ENCODE results near the gene CDT1.
A peak's percentile ranks its signal among the peaks of the same experiment; 100 is the strongest.

CDT1 gene

DNA sequence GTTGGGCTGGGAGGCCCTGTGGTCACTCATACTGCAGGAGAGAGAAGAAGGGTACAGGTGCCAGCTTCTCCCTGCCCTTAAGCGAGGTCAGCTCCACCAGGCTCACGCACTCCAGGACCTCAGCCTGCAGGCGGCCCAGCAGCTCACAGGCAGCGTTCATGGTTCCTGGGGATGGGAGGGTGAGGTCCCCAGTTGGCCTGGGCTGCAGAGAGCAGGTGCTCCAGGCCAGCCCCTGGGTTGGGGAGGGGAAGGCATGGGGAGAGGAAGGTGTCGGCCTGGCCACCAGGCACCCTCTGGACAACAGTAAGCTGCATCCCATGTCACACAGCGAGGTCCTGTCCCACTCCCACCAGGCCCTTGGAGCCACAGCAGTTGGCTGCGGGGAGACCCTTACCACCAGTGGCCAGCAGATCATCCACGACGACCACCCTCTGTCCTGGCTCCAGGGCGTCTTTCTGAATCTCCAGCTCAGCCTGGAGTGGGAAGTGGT, 6.1 kb downstream of the CDT1 start:
- Histone ChIP-seq H3K4me3 (ENCODE audit: low read length in 2 of 2) (peak overlapping the region in 1 of 2 donors; percentile 77), H4K8ac (ENCODE audit: low read depth, low read length) (no peak overlapping the region), H3K27ac (replicated peaks; ENCODE audit: low read length) (peak overlapping the region; percentile 43), H3K9me3 (replicated peaks in 1 of 2; ENCODE audit: control insufficient read depth in 2 of 2, insufficient read depth in 1 of 2, low read depth in 1 of 2, low read length in 2 of 2) (peaks cover 2 to 8% of the 10 kb centered on the region in 2 donors), H3K4me1 (ENCODE audit: control insufficient read depth in 2 of 2, insufficient read depth in 1 of 2, low read depth in 1 of 2, low read length in 2 of 2) (peaks cover 14% of the 10 kb centered on the region in 2 donors), H3K9ac (ENCODE audit: low read depth, low read length, poor library complexity) (peak overlapping the region; percentile 38), H2BK15ac (ENCODE audit: low read length) (no peak overlapping the region), H4K91ac (ENCODE audit: low read depth, low read length, poor library complexity) (no peak overlapping the region), H2AFZ (ENCODE audit: low read length) (no peak overlapping the region), H3K79me1 (ENCODE audit: low read depth, low read length) (peaks cover 44% of the 10 kb centered on the region), H2BK120ac (ENCODE audit: low read depth, low read length) (no peak overlapping the region), H3K23ac (ENCODE audit: low read depth, low read length, poor library complexity) (peak overlapping the region; percentile 22), H2AK5ac (ENCODE audit: low read depth, low read length) (peak overlapping the region; percentile 6), H2BK12ac (ENCODE audit: low read length) (no peak overlapping the region), H3K4me2 (ENCODE audit: insufficient read depth, low read length, poor library complexity, severe bottlenecking) (no peak overlapping the region), H3K14ac (ENCODE audit: low read length) (no peak overlapping the region), H3K18ac (ENCODE audit: low read length) (no peak overlapping the region), H2BK5ac (ENCODE audit: low read length) (no peak overlapping the region), H3K36me3 (replicated peaks in 1 of 2; ENCODE audit: control insufficient read depth in 2 of 2, insufficient read depth in 2 of 2, low read length in 2 of 2) (peaks cover 52 to 58% of the 10 kb centered on the region in 2 donors), H3K27me3 (ENCODE audit: control insufficient read depth in 3 of 3, insufficient read depth in 3 of 3, low read depth in 1 of 3, low read length in 3 of 3) (no peaks in the 10 kb centered on the region), H3K4ac (ENCODE audit: low read length) (no peak overlapping the region)
- no CpG with 5 or more reads among the region's 10 CpGs for WGBS, 2 donors (ENCODE audit: extremely low coverage in 2 of 2, insufficient read length in 2 of 2, insufficient replicate concordance in 1 of 2)
- DNase-seq (ENCODE audit: low spot score) = no peak

DNA sequence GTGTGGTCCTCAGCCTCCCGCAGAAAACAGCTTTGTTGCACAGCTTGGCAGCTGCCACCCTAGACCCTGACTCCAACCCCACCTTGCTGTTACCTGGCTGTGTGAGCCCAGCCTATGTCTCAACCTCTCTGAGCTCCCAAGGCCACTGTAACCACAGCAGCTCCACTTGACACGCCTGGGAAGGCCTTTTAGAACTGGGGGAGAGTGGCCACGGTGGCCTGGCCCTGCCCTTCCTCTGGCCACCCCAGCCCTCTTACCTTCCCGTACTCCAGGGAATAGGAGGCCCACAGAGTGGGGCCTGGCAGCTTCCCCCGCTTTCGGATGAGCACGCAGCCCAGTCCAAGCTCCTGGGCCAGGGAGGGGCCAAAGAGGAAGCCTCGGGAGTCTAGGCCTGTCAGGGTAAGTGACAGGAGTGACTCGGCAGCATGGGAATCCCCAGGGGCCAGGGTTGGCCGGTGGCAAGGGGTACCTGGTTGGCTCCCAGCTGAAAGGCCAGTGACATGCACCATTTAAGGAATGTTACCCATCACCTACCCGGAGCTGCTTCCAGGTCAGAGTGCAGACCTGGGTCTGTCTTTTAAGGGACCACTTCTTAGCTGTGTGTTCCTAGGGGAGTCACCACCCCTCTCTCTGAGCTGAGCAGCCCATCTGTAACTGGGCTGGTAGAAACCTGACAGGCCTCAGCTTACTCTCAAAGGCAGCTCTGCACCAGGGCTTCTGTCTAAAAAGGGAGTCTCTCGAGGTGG, 6.8 kb downstream of the CDT1 start:
- no peak overlapping the region for H3K14ac ChIP-seq (ENCODE audit: low read length)
- WGBS, 2 donors (ENCODE audit: extremely low coverage in 2 of 2, insufficient read length in 2 of 2, insufficient replicate concordance in 1 of 2) = no CpG with 5 or more reads among the region's 12 CpGs
- no peaks in the 10 kb centered on the region for H3K27me3 ChIP-seq (ENCODE audit: control insufficient read depth in 3 of 3, insufficient read depth in 3 of 3, low read depth in 1 of 3, low read length in 3 of 3)
- H2BK12ac ChIP-seq (ENCODE audit: low read length) = no peak overlapping the region
- H3K4me3 ChIP-seq (ENCODE audit: low read length in 2 of 2) = peak overlapping the region; percentile 77 to 88
- H4K91ac ChIP-seq (ENCODE audit: low read depth, low read length, poor library complexity) = no peak overlapping the region
- DNase-seq (ENCODE audit: low spot score) = no peak
- peak overlapping the region; percentile 85 for H2BK15ac ChIP-seq (ENCODE audit: low read length)
- peaks cover 39% of the 10 kb centered on the region for H3K79me1 ChIP-seq (ENCODE audit: low read depth, low read length)
- peak overlapping the region; percentile 85 for H3K4me2 ChIP-seq (ENCODE audit: insufficient read depth, low read length, poor library complexity, severe bottlenecking)
- H2BK120ac ChIP-seq (ENCODE audit: low read depth, low read length) = no peak overlapping the region
- no peak overlapping the region for H4K8ac ChIP-seq (ENCODE audit: low read depth, low read length)
- no peak overlapping the region for H2BK5ac ChIP-seq (ENCODE audit: low read length)
- peaks cover 47 to 52% of the 10 kb centered on the region in 2 donors for H3K36me3 ChIP-seq (replicated peaks in 1 of 2; ENCODE audit: control insufficient read depth in 2 of 2, insufficient read depth in 2 of 2, low read length in 2 of 2)
- peak overlapping the region; percentile 27 for H3K18ac ChIP-seq (ENCODE audit: low read length)
- H3K9me3 ChIP-seq (replicated peaks in 1 of 2; ENCODE audit: control insufficient read depth in 2 of 2, insufficient read depth in 1 of 2, low read depth in 1 of 2, low read length in 2 of 2) = peaks cover 2 to 8% of the 10 kb centered on the region in 2 donors
- no peak overlapping the region for H3K4ac ChIP-seq (ENCODE audit: low read length)
- peak overlapping the region; percentile 43 for H3K27ac ChIP-seq (replicated peaks; ENCODE audit: low read length)
- H2AK5ac ChIP-seq (ENCODE audit: low read depth, low read length) = peak overlapping the region; percentile 96
- H3K23ac ChIP-seq (ENCODE audit: low read depth, low read length, poor library complexity) = peak overlapping the region; percentile 22
- no peak overlapping the region for H2AFZ ChIP-seq (ENCODE audit: low read length)
- peaks cover 10 to 11% of the 10 kb centered on the region in 2 donors for H3K4me1 ChIP-seq (ENCODE audit: control insufficient read depth in 2 of 2, insufficient read depth in 1 of 2, low read depth in 1 of 2, low read length in 2 of 2)
- peak overlapping the region; percentile 93 for H3K9ac ChIP-seq (ENCODE audit: low read depth, low read length, poor library complexity)

DNA sequence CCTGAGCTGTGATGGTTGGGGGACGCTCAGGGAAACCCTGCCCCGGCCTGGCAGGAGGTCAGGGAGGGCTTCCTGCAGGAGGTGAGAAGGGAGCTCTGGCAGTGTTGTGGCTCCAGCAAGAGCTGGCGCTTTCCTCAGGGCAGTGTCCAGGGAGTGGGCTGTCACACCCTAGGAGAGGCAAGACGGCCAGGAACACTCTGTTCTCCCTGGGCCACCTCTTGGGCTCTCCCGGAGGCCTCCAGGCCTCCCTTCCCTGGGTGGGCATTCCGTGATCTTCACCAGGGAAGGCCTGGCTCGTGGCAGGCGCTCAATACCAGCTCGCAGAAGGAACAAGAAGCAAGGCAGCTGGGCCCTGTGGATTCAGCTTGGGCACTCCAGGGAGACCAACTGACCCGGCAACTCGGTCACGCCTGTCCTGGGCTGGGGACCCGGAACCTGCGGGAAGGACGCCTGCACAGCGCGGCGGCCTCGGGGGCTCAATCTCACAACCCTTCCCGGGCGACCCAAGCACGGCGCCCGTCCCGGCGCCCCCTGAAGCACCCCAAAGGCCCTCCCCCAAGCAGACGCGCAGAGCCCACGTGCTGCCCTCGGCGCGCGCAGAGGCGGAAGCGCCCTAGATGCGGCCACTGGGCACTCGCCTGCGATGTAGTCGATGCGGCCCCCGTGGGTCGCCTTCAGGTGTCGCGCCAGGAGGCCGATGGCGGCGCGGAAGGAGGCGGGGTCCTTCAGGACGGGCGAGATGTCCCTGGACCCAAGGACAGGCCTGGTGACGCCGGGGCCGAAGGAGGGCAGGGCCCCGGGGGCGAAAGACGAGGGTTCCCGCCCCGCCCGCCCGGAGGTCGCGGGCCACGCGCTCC, 7.6 kb downstream of the CDT1 start:
- no peak overlapping the region for H3K4ac ChIP-seq (ENCODE audit: low read length)
- H3K79me1 ChIP-seq (ENCODE audit: low read depth, low read length) = peaks cover 31% of the 10 kb centered on the region
- H3K4me3 ChIP-seq (ENCODE audit: low read length in 2 of 2) = peak overlapping the region; percentile 77 to 88
- peak overlapping the region; percentile 95 for H2AFZ ChIP-seq (ENCODE audit: low read length)
- H2BK12ac ChIP-seq (ENCODE audit: low read length) = no peak overlapping the region
- H3K27ac ChIP-seq (replicated peaks; ENCODE audit: low read length) = no peak overlapping the region
- peak overlapping the region; percentile 85 for H3K4me2 ChIP-seq (ENCODE audit: insufficient read depth, low read length, poor library complexity, severe bottlenecking)
- H4K8ac ChIP-seq (ENCODE audit: low read depth, low read length) = no peak overlapping the region
- no peak for DNase-seq (ENCODE audit: low spot score)
- no CpG with 5 or more reads among the region's 65 CpGs for WGBS, 2 donors (ENCODE audit: extremely low coverage in 2 of 2, insufficient read length in 2 of 2, insufficient replicate concordance in 1 of 2)
- H3K18ac ChIP-seq (ENCODE audit: low read length) = peak overlapping the region; percentile 98
- peaks cover 0 to 8% of the 10 kb centered on the region in 2 donors for H3K9me3 ChIP-seq (replicated peaks in 1 of 2; ENCODE audit: control insufficient read depth in 2 of 2, insufficient read depth in 1 of 2, low read depth in 1 of 2, low read length in 2 of 2)
- H3K36me3 ChIP-seq (replicated peaks in 1 of 2; ENCODE audit: control insufficient read depth in 2 of 2, insufficient read depth in 2 of 2, low read length in 2 of 2) = peaks cover 41 to 44% of the 10 kb centered on the region in 2 donors
- H2BK15ac ChIP-seq (ENCODE audit: low read length) = peak overlapping the region; percentile 85
- no peak overlapping the region for H4K91ac ChIP-seq (ENCODE audit: low read depth, low read length, poor library complexity)
- peaks cover 10 to 11% of the 10 kb centered on the region in 2 donors for H3K4me1 ChIP-seq (ENCODE audit: control insufficient read depth in 2 of 2, insufficient read depth in 1 of 2, low read depth in 1 of 2, low read length in 2 of 2)
- H3K14ac ChIP-seq (ENCODE audit: low read length) = no peak overlapping the region
- H3K9ac ChIP-seq (ENCODE audit: low read depth, low read length, poor library complexity) = peak overlapping the region; percentile 93
- peak overlapping the region; percentile 100 for H2BK5ac ChIP-seq (ENCODE audit: low read length)
- H3K23ac ChIP-seq (ENCODE audit: low read depth, low read length, poor library complexity) = peak overlapping the region; percentile 100
- peak overlapping the region; percentile 96 for H2AK5ac ChIP-seq (ENCODE audit: low read depth, low read length)
- no peak overlapping the region for H2BK120ac ChIP-seq (ENCODE audit: low read depth, low read length)
- H3K27me3 ChIP-seq (ENCODE audit: control insufficient read depth in 3 of 3, insufficient read depth in 3 of 3, low read depth in 1 of 3, low read length in 3 of 3) = no peaks in the 10 kb centered on the region

Data from neuronal stem cell (in vitro differentiated cells).